Uterus (tissue), 2 donors: ENCODE data around the gene PUM2.

Source experiments
- POLR2A ChIP-seq, 2 donors: fragments of 450-650 bp; IDR thresholded peaks; one replicate each; pipeline ENCODE4 v1.6.1; 2016; ENCODE audit warnings: antibody characterized with exemption in 2 of 2, mild to moderate bottlenecking in 1 of 2, moderate library complexity in 1 of 2
- TF ChIP-seq, protein P1 (sequence below), 4 experiments: fragments of 200-600 bp in 2 of 4; fragments of 450-650 bp in 2 of 4; sonication (generic) in 2 of 4; IDR thresholded peaks; one replicate each; pipeline ENCODE4 v1.5.1; 2016 to 2019; ENCODE audit warnings: antibody characterized with exemption in 4 of 4, mild to moderate bottlenecking in 2 of 4, moderate library complexity in 1 of 4

DNA sequence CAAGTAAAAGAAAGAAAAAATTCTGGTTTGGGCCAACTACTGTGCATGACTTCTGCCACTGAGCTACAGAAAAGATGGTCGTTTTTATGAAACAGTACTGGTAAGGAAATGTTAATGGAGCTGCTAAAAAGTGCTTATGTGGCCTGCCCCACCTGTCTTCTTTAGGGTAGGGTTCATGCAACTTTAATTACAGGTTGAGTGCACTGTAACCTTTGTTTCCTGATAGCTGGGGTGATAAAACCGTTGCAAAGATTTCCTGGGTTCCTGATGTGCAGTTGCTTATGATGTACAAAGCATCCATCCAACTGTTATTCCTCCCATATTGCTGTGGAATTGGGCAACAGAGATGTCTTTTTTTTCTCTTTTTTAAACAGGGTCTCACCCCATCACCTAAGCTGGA is 34.3 kb upstream of the PUM2 start:
- TF ChIP-seq POLR2A (IDR thresholded peaks at IDR 0.05): no peak
- TF ChIP-seq, protein P1, sequence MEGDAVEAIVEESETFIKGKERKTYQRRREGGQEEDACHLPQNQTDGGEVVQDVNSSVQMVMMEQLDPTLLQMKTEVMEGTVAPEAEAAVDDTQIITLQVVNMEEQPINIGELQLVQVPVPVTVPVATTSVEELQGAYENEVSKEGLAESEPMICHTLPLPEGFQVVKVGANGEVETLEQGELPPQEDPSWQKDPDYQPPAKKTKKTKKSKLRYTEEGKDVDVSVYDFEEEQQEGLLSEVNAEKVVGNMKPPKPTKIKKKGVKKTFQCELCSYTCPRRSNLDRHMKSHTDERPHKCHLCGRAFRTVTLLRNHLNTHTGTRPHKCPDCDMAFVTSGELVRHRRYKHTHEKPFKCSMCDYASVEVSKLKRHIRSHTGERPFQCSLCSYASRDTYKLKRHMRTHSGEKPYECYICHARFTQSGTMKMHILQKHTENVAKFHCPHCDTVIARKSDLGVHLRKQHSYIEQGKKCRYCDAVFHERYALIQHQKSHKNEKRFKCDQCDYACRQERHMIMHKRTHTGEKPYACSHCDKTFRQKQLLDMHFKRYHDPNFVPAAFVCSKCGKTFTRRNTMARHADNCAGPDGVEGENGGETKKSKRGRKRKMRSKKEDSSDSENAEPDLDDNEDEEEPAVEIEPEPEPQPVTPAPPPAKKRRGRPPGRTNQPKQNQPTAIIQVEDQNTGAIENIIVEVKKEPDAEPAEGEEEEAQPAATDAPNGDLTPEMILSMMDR (IDR thresholded peaks at IDR 0.05): no peak
